Keratinocyte (primary cell): ENCODE results near the gene CENPP. TPM values are rescaled to one million over a fixed set of nuclear protein-coding genes. Genes with fewer than 3 reads are reported as not detected.

ENCODE experiments used
- DNase-seq: peaks from one replicate; pipeline ENCODE4 v3.0.0-alpha.2; 2011; ENCODE audit warnings: low read depth, missing footprints, low spot score
- FAIRE-seq: peaks from 2 replicates; lab custom pipeline; 2011; peaks lifted over from hg19 to GRCh38; lab: Jason Lieb, UNC
- H2AFZ ChIP-seq: 2 replicates; pipeline ENCODE4 v1.6.0; 2012; ENCODE audit warnings: low read length, control low read depth, inconsistent platforms; ENCODE audit not compliant: control insufficient read depth
- H3K27ac ChIP-seq: 2 replicates; pipeline ENCODE4 v1.5.1; 2011; ENCODE audit warnings: low read length; ENCODE audit not compliant: control insufficient read depth, insufficient read depth
- H3K27me3 ChIP-seq: 3 replicates; pipeline ENCODE4 v1.6.0; 2011; ENCODE audit warnings: low read length; ENCODE audit not compliant: control insufficient read depth, insufficient read depth; ENCODE audit errors: extremely low read depth
- H3K36me3 ChIP-seq, 2 experiments: 2 replicates in 1 of 2; 3 replicates in 1 of 2; pipeline ENCODE4 v1.5.1; 2011; ENCODE audit warnings: low read length in 2 of 2, mild to moderate bottlenecking in 1 of 2; ENCODE audit not compliant: control insufficient read depth in 2 of 2, insufficient read depth in 2 of 2; ENCODE audit errors: extremely low read depth in 1 of 2
- H3K4me1 ChIP-seq: 3 replicates; pipeline ENCODE4 v1.5.1; 2011; ENCODE audit warnings: low read length; ENCODE audit not compliant: control insufficient read depth, insufficient read depth; ENCODE audit errors: extremely low read depth
- H3K4me2 ChIP-seq: 3 replicates; pipeline ENCODE4 v1.6.0; 2011; ENCODE audit warnings: low read depth, low read length; ENCODE audit not compliant: control insufficient read depth, insufficient read depth; ENCODE audit errors: extremely low read depth
- H3K4me3 ChIP-seq, 3 experiments: fragments of 200-600 bp in 1 of 3; sonication (generic) in 1 of 3; 2 replicates in 2 of 3; 3 replicates in 1 of 3; pipeline ENCODE4 v1.5.1; 2011 to 2016; ENCODE audit warnings: low read length in 3 of 3, mild to moderate bottlenecking in 3 of 3, control low read depth in 2 of 3, inconsistent platforms in 1 of 3, low read depth in 1 of 3, mixed read lengths in 1 of 3, mixed run types in 1 of 3, moderate library complexity in 1 of 3; ENCODE audit not compliant: control insufficient read depth in 2 of 3, insufficient read depth in 2 of 3; ENCODE audit errors: extremely low read depth in 1 of 3
- H3K79me2 ChIP-seq: 2 replicates; pipeline ENCODE4 v1.6.0; 2012; ENCODE audit warnings: low read length; ENCODE audit not compliant: control insufficient read depth, insufficient read depth
- H3K9ac ChIP-seq: 3 replicates; pipeline ENCODE4 v1.6.0; 2011; ENCODE audit warnings: low read length; ENCODE audit not compliant: control insufficient read depth, insufficient read depth; ENCODE audit errors: extremely low read depth
- H3K9me1 ChIP-seq: 3 replicates; pipeline ENCODE4 v1.6.0; 2011; ENCODE audit warnings: low read length; ENCODE audit not compliant: control insufficient read depth, insufficient read depth; ENCODE audit errors: extremely low read depth
- H3K9me3 ChIP-seq: 2 replicates; pipeline ENCODE4 v1.5.1; 2012; ENCODE audit warnings: low read depth, low read length; ENCODE audit not compliant: control insufficient read depth
- H4K20me1 ChIP-seq: 3 replicates; pipeline ENCODE4 v1.6.0; 2011; ENCODE audit warnings: low read length; ENCODE audit not compliant: control insufficient read depth, insufficient read depth; ENCODE audit errors: extremely low read depth
- CTCF ChIP-seq, 3 experiments: IDR thresholded peaks in 1 of 3; conservative IDR thresholded peaks in 1 of 3; optimal IDR thresholded peaks in 1 of 3; 2 replicates in 2 of 3; 3 replicates in 1 of 3; pipeline versions ENCODE3 to v1.5.1; 2011; ENCODE audit warnings: low read length in 3 of 3, mild to moderate bottlenecking in 3 of 3, moderate library complexity in 2 of 3, control low read depth in 1 of 3, inconsistent platforms in 1 of 3; ENCODE audit not compliant: insufficient read depth in 2 of 3; ENCODE audit errors: extremely low read depth in 1 of 3
- EZH2 ChIP-seq: IDR thresholded peaks from one replicate; pipeline ENCODE4 v1.6.1; 2012; ENCODE audit warnings: inconsistent platforms, mild to moderate bottlenecking, low read length, moderate library complexity
- dilution Hi-C: fragments of 300-500 bp; cut with MboI; formaldehyde crosslinking; loops from one replicate; pipeline ENCODE4 v1.7.0; 2020; ENCODE audit warnings: low sequenced_read_pairs; ENCODE audit not compliant: extremely low pct_ligation_motif_present
- polyA plus RNA-seq, 5 experiments: library from polyadenylated mRNA; depleted of rRNA in 3 of 5; stranded (reverse) in 3 of 5; stranded (forward) in 1 of 5; unstranded in 1 of 5; fragments of >200 nt; gene quantifications; 1 replicate in 1 of 5; 2 replicates in 3 of 5; 3 replicates in 1 of 5; pipeline versions ENCODE4 v1.2.1 to v1.2.3, GENCODE V29; 2011 to 2012; ENCODE audit warnings: missing spikeins in 2 of 5, low read depth in 1 of 5, low replicate concordance in 1 of 5

CENPP gene
- polyA plus RNA-seq, 1 donor (not counting 4 experiments of a cell fraction or from before 2014, with no cell fraction given), result 6.7 TPM

- no peaks in the 10 kb centered on the region for H4K20me1 ChIP-seq
- H3K27ac ChIP-seq, result no peak overlapping the region
- H3K27me3 ChIP-seq, result no peaks in the 10 kb centered on the region
- no peaks in the 10 kb centered on the region for H3K9me1 ChIP-seq
- no peak for DNase-seq
- no peak overlapping the region for H3K4me3 ChIP-seq
- H3K4me2 ChIP-seq, result no peak overlapping the region
- peaks cover 24 to 38% of the 10 kb centered on the region in 2 experiments for H3K36me3 ChIP-seq
- dilution Hi-C loops, result no loop called here
- no peak for FAIRE-seq
- no peaks in the 10 kb centered on the region for H3K79me2 ChIP-seq
- no peak for TF ChIP-seq CTCF (optimal IDR thresholded peaks at IDR 0.05 in 1 of 3, IDR thresholded peaks at IDR 0.05 in 1 of 3, conservative IDR thresholded peaks at IDR 0.05 in 1 of 3; ENCODE audit: extremely low read depth in 1 of 3, insufficient read depth in 2 of 3, low read length in 3 of 3)
- no peak for TF ChIP-seq EZH2
- no peak overlapping the region for H3K9ac ChIP-seq
- H3K4me1 ChIP-seq, result peaks cover 12% of the 10 kb centered on the region
- H3K9me3 ChIP-seq, result no peaks in the 10 kb centered on the region
- no peak overlapping the region for H2AFZ ChIP-seq
Measured at GRCh38 chr9:92616655-92617111, 290.9 kb downstream of the CENPP start.

GRCh38 chr9:92617195-92617813 lies 291.6 kb downstream of the CENPP start:
- DNase-seq (no peak), FAIRE-seq (no peak)
- H3K4me3 ChIP-seq, result no peak overlapping the region
- dilution Hi-C loops, result no loop called here
- H3K27ac ChIP-seq, result no peak overlapping the region
- H3K27me3 ChIP-seq, result no peaks in the 10 kb centered on the region
- H3K79me2 ChIP-seq, result no peaks in the 10 kb centered on the region
- H2AFZ ChIP-seq, result no peak overlapping the region
- no peak overlapping the region for H3K4me2 ChIP-seq
- H3K4me1 ChIP-seq, result peaks cover 6% of the 10 kb centered on the region
- H3K9me1 ChIP-seq, result no peaks in the 10 kb centered on the region
- TF ChIP-seq EZH2, result no peak
- TF ChIP-seq CTCF (optimal IDR thresholded peaks at IDR 0.05 in 1 of 3, IDR thresholded peaks at IDR 0.05 in 1 of 3, conservative IDR thresholded peaks at IDR 0.05 in 1 of 3; ENCODE audit: extremely low read depth in 1 of 3, insufficient read depth in 2 of 3, low read length in 3 of 3), result no peak
- H4K20me1 ChIP-seq, result no peaks in the 10 kb centered on the region
- peaks cover 24 to 38% of the 10 kb centered on the region in 2 experiments for H3K36me3 ChIP-seq
- no peaks in the 10 kb centered on the region for H3K9me3 ChIP-seq
- H3K9ac ChIP-seq, result no peak overlapping the region
